Stimulated activated CD8-positive, alpha-beta memory T cell treated with anti-CD3 and anti-CD28 coated beads, Interleukin-15, amount 100 ng/mL, for 48 hours (primary cell): ENCODE results near the gene RUNX2.

ENCODE experiments used
- DNase-seq, 2 donors: peaks; one replicate each; pipeline ENCODE4 v3.0.0-alpha.2; 2020; ENCODE audit warnings: low read depth in 2 of 2

The RUNX2 gene

DNA sequence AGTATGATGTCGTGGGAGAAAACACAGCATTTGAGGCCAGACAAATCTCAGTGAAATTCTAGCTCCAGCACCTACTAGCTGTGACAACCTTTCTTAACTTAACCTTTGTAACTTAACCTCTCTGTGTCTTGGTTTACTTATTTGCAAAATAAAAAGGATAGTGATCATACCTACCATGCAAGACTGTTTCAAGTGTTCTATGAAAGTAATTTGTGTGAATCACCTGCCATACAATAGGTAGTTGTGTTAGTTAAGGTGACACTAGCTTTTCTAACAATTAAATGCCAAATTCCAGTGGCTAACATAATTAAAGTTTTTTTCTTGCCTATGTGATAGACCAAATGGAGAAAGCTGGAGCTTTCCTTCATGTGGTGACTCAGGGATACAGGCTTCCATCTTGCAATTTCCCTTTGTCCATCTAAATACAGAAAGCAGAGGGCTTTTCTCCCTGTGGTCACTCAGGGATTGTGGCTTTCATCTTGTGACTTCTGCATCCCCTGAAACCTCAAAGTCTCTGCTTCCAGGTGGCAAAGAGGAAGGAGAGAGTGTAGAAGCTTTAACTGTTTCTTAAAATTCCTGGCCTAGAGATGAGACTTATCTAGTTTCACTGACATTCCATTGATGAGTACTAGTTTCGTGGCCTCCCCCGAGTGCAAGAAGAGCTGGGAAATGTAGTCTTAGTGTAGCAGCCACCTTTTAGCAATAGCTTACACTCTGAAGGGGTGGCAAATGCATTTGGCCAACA, 376.1 kb downstream of the RUNX2 start:
- no peak for DNase-seq

DNA sequence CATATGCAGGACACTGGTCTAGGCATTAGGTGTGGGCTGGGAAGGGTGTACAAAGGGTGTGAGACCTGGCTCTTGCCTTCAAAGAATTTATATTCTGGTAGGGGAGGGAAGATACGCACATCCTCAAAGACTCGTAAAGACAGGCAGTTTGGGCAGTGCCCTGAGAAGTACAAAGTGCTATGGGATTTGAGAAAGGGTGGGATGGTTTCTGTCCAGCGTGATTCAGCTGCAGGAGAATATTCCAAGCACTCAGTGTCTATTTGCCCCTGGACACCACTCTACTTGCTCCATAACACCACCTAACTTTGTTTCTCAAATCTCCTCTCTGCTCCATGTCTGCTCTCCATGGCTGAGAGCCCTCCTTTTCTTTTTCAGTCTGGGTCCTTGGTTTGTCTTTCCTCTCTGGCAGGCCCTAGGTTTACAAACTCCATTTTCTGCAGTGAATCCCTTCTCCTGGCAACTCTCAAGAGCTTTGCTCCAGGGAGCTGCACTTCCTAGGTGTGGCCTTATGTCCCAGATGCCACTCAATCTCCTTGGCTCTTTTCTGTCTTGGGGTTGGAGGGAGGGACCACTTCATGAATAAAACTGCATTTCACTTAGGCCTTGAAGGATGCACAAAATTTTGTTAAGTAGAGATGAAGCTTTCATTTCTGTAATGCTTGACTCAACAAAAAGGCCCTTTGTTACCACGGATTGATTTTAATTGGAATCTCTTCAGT, 377.2 kb downstream of the RUNX2 start:
- DNase-seq = no peak

DNA sequence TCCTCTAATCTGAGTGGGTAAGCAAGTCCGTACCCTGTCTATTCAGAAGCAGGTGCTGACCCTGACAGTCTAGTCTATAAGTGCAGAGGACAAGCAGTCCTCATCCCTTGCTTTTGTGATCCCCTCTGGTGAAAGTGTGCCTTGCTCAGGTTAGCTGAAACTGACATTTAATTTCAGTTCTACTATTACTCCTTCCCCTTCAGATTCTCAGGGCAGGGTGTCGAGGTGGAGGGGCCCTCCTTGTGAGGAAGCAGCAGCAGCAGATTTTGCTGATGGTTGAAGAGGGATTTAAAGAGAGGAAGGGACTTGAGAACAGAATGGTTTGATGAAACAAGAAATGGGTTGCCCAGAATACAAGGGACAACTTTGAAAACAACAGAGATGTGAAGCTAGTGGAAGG, 378.2 kb downstream of the RUNX2 start:
- DNase-seq = no peak

DNA sequence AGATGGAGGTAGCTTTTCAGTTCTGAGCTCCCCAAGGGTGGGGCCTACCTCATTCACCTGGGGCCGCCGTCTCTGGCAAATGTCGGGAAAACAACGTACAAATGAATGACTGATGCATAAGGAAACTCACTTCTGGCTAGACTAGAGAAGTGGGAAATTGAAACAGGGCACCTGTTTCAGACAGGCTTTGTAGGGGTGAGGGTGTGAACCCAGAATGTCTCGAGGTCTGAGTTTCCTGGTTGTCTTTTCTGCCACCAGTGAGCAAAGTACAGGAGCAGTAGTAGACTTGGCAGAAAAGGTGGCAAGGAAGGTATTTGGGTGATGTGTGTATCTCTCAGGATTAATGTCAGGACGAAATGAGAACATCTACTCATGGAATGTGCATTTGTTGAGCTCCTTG, 379.0 kb downstream of the RUNX2 start:
- DNase-seq = no peak

DNA sequence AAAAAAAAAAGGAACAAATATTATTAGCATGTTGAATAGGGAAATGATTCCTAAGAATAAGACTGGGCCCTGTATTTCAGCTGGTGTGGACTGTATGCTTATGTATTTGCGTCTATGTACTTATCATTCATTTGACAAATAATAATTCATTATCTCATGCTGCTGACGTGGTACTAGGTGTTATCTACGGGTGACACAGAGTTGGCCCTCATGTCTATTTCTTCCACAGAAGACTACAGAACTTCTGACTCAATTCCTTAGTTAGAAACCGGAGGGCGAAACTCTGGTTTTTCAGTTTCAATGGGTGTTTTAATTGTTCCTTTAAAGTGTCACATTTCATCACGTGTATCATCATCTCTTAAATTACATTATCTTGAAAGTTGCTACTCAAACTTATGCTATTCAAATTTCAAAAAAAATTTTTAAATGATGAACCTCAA, 381.7 kb downstream of the RUNX2 start:
- peak in 1 of 2 donors; percentile 42 for DNase-seq

DNA sequence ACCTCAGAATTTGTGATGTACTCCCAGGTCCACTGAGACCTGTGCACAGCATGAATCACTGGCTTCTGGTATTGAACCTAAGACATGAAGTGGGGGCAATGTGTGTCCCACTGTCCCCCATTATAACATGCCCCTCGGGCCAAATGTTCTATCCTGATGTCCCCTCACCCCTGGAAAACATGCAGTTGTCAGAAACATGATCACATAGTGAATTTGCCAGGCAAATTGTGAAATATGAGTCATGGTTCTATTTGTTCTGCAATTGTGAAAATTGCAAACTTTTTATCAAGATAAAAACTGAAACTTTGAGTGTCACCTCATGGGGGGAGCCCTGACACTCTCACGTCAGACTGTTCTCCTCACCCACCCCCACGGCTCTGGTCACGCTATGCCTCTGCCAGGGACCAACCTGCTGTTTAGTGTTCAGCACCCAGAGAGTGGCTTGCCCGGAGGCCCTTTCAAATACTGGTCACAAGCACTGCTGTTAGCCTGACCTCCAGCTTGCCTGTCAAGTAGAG, 382.2 kb downstream of the RUNX2 start:
- DNase-seq = peak; percentile 89

DNA sequence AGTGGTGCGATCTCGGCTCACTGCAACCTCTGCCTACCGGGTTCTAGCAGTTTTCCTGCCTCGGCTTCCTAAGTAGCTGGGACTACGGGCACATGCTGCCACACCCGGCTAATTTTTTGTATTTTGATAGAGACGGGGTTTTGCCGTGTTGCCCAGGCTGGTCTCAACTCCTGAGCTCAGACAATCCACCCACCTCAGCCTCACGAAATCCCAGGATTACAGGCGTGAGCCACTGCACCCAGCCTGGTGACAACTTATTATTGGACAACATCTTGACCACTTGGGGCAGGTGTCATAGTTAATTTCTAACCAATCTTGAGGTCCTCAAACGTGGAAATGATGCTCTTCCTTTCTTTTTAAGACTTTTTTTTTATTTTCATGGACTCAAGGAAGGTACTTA, 383.9 kb downstream of the RUNX2 start:
- no peak for DNase-seq

DNA sequence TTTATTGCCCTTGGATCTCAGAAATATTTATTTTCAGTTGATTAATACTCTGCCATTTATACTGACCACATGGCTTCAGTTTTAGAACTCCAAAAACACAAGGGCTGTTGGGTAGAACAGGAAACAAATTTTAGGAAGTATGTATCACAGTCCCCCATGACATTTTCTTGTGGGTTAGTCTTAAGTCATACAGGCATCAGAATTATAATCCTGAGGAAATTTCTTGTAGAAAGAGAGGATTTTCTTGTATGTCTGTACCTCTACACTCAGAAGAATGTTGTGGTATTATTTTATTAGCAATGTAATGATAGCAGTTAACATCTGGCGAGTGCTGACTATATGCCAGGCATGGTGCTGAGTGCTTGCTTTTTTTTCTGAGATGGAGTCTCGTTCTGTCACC, 384.7 kb downstream of the RUNX2 start:
- no peak for DNase-seq
